Measurements from ENCODE around the gene BMPR1B. TPM values are rescaled to one million over a fixed set of nuclear protein-coding genes. Genes with fewer than 3 reads are reported as not detected.

The BMPR1B gene
- total and polyA plus RNA-seq, 2 of the 4 experiments (the other 2 are of a cell fraction) = 0.24 to 0.90 TPM

DNA sequence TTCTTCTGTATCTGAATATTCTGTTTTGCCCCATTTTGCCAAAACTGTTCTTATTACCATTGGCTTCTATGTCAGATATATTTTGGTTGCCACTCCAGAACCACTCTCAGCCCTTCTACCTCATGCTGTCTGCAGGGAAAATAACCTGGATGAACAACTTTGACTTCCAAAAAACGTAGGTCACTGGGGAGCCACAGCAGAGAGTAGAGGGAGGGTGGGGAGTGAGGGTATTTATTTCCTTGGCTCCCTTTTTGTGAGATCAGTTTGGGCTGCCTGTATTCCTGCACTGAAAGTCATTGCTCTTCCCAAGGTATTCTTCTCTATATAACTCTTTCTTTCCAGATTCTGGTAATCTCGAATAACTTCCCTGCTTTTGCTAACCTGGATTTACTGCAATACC, 6.3 kb downstream of the BMPR1B start:
- H3K23ac ChIP-seq (ENCODE audit: low read depth, low read length) = no peak overlapping the region
- CTCF ChIA-PET = no interaction called here
- peaks cover 8% of the 10 kb centered on the region for H3K27me3 ChIP-seq (ENCODE audit: control insufficient read depth, insufficient read depth, low read length)
- no peak overlapping the region for H3K18ac ChIP-seq (ENCODE audit: low read depth, low read length)
- dilution Hi-C loops (cut with HindIII; ENCODE audit: low sequenced_read_pairs, unreplicated experiment) (no loop called here), in situ Hi-C loops (cut with MboI; ENCODE audit: low sequenced_read_pairs) (loop anchor here (25.0 kb wide), 1 partner anchor 348 kb away; no protein-coding TSS in a partner anchor), intact Hi-C loops (cut with micrococcal nuclease) (no loop called here)
- H3K56ac ChIP-seq (ENCODE audit: extremely low read depth, insufficient read depth, low read length) = no peak overlapping the region
- no peak overlapping the region for H3K4me3 ChIP-seq (ENCODE audit: insufficient read depth, low read depth, low read length)
- H2AK9ac ChIP-seq (replicated peaks; ENCODE audit: low read depth, low read length, poor library complexity) = no peak overlapping the region
- H4K5ac ChIP-seq (ENCODE audit: low read depth, low read length) = no peak overlapping the region
- no TSS peak for BruUV-seq (replicated peaks)
- H3K9me1 ChIP-seq (ENCODE audit: insufficient read depth, low read length) = no peaks in the 10 kb centered on the region
- H3K4me2 ChIP-seq (ENCODE audit: low read depth, low read length) = no peak overlapping the region
- WGBS, 2 experiments (ENCODE audit: extremely low coverage in 2 of 2, insufficient read length in 1 of 2) = no CpG with 5 or more reads among the region's 2 CpGs
- no peaks in the 10 kb centered on the region for H3K36me3 ChIP-seq (ENCODE audit: control insufficient read depth, insufficient read depth, low read length)
- no peak overlapping the region for H3K27ac ChIP-seq (ENCODE audit: insufficient read depth, low read length)
- no peak overlapping the region for H3K4ac ChIP-seq (ENCODE audit: low read depth, low read length)
- H2BK5ac ChIP-seq (ENCODE audit: low read depth, low read length, poor library complexity, severe bottlenecking) = no peak overlapping the region
- no peak for TF ChIP-seq POLR2A (IDR thresholded peaks at IDR 0.05; ENCODE audit: low read depth, low read length)
- TF ChIP-seq NFE2L2 (IDR thresholded peaks at IDR 0.05; ENCODE audit: low read depth, low read length) = no peak
- TF ChIP-seq MAFK (IDR thresholded peaks at IDR 0.05; ENCODE audit: low read depth, low read length) = no peak
- TF ChIP-seq CEBPB (IDR thresholded peaks at IDR 0.05; ENCODE audit: low read depth, low read length) = no peak
- no peak for TF ChIP-seq RAD21 (IDR thresholded peaks at IDR 0.05; ENCODE audit: low read length)
- no peak for TF ChIP-seq MXI1 (IDR thresholded peaks at IDR 0.05; ENCODE audit: borderline replicate concordance, low read depth, low read length)
- TF ChIP-seq RFX5 (IDR thresholded peaks at IDR 0.05; ENCODE audit: low read depth, low read length) = no peak
- TF ChIP-seq, protein P1, sequence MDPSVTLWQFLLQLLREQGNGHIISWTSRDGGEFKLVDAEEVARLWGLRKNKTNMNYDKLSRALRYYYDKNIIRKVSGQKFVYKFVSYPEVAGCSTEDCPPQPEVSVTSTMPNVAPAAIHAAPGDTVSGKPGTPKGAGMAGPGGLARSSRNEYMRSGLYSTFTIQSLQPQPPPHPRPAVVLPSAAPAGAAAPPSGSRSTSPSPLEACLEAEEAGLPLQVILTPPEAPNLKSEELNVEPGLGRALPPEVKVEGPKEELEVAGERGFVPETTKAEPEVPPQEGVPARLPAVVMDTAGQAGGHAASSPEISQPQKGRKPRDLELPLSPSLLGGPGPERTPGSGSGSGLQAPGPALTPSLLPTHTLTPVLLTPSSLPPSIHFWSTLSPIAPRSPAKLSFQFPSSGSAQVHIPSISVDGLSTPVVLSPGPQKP (IDR thresholded peaks at IDR 0.05; ENCODE audit: borderline replicate concordance, low read depth, low read length) = no peak
- TF ChIP-seq, protein P2, sequence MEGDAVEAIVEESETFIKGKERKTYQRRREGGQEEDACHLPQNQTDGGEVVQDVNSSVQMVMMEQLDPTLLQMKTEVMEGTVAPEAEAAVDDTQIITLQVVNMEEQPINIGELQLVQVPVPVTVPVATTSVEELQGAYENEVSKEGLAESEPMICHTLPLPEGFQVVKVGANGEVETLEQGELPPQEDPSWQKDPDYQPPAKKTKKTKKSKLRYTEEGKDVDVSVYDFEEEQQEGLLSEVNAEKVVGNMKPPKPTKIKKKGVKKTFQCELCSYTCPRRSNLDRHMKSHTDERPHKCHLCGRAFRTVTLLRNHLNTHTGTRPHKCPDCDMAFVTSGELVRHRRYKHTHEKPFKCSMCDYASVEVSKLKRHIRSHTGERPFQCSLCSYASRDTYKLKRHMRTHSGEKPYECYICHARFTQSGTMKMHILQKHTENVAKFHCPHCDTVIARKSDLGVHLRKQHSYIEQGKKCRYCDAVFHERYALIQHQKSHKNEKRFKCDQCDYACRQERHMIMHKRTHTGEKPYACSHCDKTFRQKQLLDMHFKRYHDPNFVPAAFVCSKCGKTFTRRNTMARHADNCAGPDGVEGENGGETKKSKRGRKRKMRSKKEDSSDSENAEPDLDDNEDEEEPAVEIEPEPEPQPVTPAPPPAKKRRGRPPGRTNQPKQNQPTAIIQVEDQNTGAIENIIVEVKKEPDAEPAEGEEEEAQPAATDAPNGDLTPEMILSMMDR (conservative IDR thresholded peaks at IDR 0.05; ENCODE audit: low read depth, low read length) = no peak
- TF ChIP-seq MAZ (IDR thresholded peaks at IDR 0.05; ENCODE audit: borderline replicate concordance, low read depth, low read length) = no peak
- TF ChIP-seq FOS (IDR thresholded peaks at IDR 0.05; ENCODE audit: low read depth, low read length) = no peak
- TF ChIP-seq, protein P3, sequence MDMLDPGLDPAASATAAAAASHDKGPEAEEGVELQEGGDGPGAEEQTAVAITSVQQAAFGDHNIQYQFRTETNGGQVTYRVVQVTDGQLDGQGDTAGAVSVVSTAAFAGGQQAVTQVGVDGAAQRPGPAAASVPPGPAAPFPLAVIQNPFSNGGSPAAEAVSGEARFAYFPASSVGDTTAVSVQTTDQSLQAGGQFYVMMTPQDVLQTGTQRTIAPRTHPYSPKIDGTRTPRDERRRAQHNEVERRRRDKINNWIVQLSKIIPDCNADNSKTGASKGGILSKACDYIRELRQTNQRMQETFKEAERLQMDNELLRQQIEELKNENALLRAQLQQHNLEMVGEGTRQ (IDR thresholded peaks at IDR 0.05; ENCODE audit: low read depth, low read length) = no peak
- no peak for TF ChIP-seq SMC3 (IDR thresholded peaks at IDR 0.05; ENCODE audit: low read depth, low read length)
- POLR2A ChIA-PET (ENCODE audit: unreplicated experiment) = no interaction called here
- no peak overlapping the region for H2BK15ac ChIP-seq (ENCODE audit: low read depth, low read length)
- no peak overlapping the region for H2AK5ac ChIP-seq (ENCODE audit: low read depth, low read length)
- DNase-seq (no peak), ATAC-seq (ENCODE audit: low read depth) (no peak)
- H4K20me1 ChIP-seq (ENCODE audit: insufficient read depth, low read length) = no peaks in the 10 kb centered on the region
- no peak overlapping the region for H2BK20ac ChIP-seq (ENCODE audit: low read depth, low read length)
- no peak overlapping the region for H2AFZ ChIP-seq (replicated peaks; ENCODE audit: low read length, poor library complexity)
- H2BK120ac ChIP-seq (ENCODE audit: low read depth, low read length) = no peak overlapping the region
- no peak overlapping the region for H3K9ac ChIP-seq (ENCODE audit: low read depth, low read length)
- H3K4me1 ChIP-seq (ENCODE audit: control insufficient read depth, insufficient read depth, low read length) = no peaks in the 10 kb centered on the region
- H4K91ac ChIP-seq (ENCODE audit: insufficient read depth, low read depth, low read length) = no peak overlapping the region
- H4K8ac ChIP-seq (ENCODE audit: low read depth in 2 of 2, low read length in 2 of 2) = no peak overlapping the region
- no peaks in the 10 kb centered on the region for H3K9me3 ChIP-seq (ENCODE audit: control insufficient read depth, insufficient read depth, low read length)
- H3K14ac ChIP-seq (replicated peaks; ENCODE audit: low read depth, low read length) = no peak overlapping the region
- H3K79me1 ChIP-seq (ENCODE audit: low read depth in 1 of 2, low read length in 2 of 2) = no peaks in the 10 kb centered on the region

Data from IMR-90 (cell line).